IPS DF 6.9 (cell line): ENCODE data around the gene PRR9.
"Not testable (repeated sequence)": the region's sequence is repeated elsewhere in the genome, so short reads cannot be mapped to it uniquely, and the experiment has no call there.

ENCODE experiments used
- DNase-seq: peaks from one replicate; pipeline ENCODE4 v3.0.0-alpha.2; 2013; ENCODE audit warnings: low read depth, low spot score
- H3K27ac ChIP-seq: one replicate; pipeline ENCODE4 v1.5.1; 2013; ENCODE audit warnings: low read length, control low read depth
- H3K27me3 ChIP-seq: 2 replicates; pipeline ENCODE4 v1.6.1; 2013; ENCODE audit warnings: mild to moderate bottlenecking, low read length; ENCODE audit not compliant: control insufficient read depth, insufficient read depth
- H3K36me3 ChIP-seq: 2 replicates; pipeline ENCODE4 v1.6.1; 2013; ENCODE audit warnings: low read length; ENCODE audit not compliant: control insufficient read depth, insufficient read depth
- H3K4me1 ChIP-seq: 2 replicates; pipeline ENCODE4 v1.6.1; 2013; ENCODE audit warnings: low read length; ENCODE audit not compliant: control insufficient read depth, insufficient read depth
- H3K4me3 ChIP-seq: 2 replicates; pipeline ENCODE4 v1.5.1; 2013; ENCODE audit warnings: mild to moderate bottlenecking, low read length
- H3K9me3 ChIP-seq: 2 replicates; pipeline ENCODE4 v1.6.1; 2013; ENCODE audit warnings: low read length, inconsistent platforms; ENCODE audit not compliant: control insufficient read depth, insufficient read depth
- WGBS: extraction: QIAGEN DNeasy Blood & Tissue Kit; methylation state at CpG from one replicate; pipeline ENCODE4 v1.1.7; 2013; ENCODE audit warnings: mixed read lengths, missing lambda C conversion rate; ENCODE audit not compliant: insufficient read length, insufficient coverage; 5-methylcytosine and 5-hydroxymethylcytosine counted together

Gene PRR9, protein sequence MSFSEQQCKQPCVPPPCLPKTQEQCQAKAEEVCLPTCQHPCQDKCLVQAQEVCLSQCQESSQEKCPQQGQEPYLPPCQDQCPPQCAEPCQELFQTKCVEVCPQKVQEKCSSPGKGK

DNA sequence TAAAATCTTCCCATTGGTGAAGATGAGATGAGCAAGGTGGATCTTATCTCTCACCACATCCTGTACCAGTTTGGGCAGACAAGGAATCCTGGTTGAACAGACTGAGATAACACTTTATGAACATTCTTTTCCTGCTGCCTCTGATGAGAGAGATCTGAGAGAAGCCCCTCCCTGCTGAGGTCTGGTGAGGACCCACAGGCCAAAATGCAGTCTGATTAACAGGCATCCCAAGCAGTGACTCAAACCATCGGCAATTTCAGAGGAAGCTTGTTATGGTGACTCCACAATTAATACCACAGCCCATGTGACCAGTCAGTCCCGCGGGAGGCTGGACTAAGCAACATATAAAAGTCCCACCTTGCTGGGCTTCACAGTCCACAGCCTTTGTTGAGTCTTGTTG lies at the start of gene PRR9:
PRR9 (plus strand) TSS at position 373 of the 400 bp plus-strand sequence. CDS start 561 bp downstream, outside the sequence.
- Histone ChIP-seq H3K4me1 (no peaks in the 10 kb centered on the region), H3K36me3 (no peaks in the 10 kb centered on the region), H3K4me3 (no peak within 1 kb of the TSS), H3K9me3 (no peaks in the 10 kb centered on the region), H3K27ac (no peak within 1 kb of the TSS), H3K27me3 (no peaks in the 10 kb centered on the region)
- no CpG with 5 or more reads among the region's 3 CpGs for WGBS
- DNase-seq: no peak

DNA sequence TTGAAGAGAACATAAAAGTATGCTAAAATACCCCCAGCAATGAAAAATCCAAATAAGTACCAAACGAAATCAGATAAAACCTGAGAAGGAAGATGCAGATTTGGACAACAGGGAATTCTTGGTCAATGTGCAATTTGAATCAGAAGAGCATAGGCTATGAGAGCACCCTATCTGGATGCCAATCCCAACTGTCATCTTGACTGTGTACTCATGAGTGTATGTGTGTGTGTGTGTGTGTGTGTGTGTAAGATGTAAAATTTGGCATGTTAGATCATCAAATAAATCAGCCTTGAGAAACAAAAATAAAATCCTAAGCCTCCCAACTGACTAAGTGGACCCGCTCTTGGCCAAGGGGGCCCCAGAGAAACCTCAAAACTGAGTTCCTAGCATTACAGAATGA lies 48.7 kb upstream of the PRR9 start:
- Histone ChIP-seq H3K9me3 (no peaks in the 10 kb centered on the region), H3K4me1 (no peaks in the 10 kb centered on the region), H3K27ac (no peak overlapping the region), H3K36me3 (no peaks in the 10 kb centered on the region), H3K27me3 (no peaks in the 10 kb centered on the region), H3K4me3 (no peak overlapping the region)
- DNase-seq: no peak
- no CpG with 5 or more reads among the region's 2 CpGs for WGBS

DNA sequence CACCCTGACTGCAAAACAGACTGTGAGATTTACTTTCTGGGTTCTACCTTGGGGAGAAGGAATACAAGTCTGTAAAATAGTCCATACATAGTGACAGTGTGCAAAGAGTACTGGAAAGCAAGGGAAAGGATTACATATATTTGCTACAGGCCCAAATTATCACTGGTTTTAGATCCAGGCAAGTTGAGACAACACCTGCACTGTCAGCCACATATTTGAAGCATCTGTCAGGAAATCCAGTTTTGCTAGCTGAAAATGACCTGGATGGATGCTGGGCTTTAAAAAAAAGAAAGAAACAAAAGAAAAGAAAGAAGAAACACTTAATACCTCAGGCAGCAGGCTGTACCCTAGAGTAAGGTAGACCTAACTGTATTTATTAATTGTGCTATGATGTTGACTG lies 42.8 kb upstream of the PRR9 start:
- Histone ChIP-seq H3K4me3 (no peak overlapping the region), H3K27me3 (no peaks in the 10 kb centered on the region; the same call in 1 of the 2 replicates), H3K36me3 (no peaks in the 10 kb centered on the region), H3K27ac (no peak overlapping the region), H3K4me1 (no peaks in the 10 kb centered on the region), H3K9me3 (no peaks in the 10 kb centered on the region)
- no peak for DNase-seq

DNA sequence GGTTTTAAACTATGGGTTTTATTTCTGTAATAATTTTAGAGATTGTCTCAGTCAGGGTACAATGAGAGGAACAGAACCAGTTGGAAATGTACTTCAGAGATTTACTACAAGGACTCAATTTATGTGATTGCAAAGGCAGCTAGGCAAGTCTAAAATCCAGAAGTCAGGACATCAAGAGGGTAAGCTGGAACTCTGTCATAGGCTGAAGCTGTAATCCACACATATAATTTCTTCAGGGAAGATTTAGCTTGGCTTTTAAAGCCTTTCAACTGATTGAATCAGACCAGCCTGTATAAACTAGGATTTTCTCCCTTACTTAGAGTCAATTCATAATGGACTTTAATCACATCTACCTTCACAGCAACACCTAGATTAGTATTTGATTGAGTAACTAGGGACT lies 38.5 kb upstream of the PRR9 start:
- Histone ChIP-seq H3K4me1 (no peaks in the 10 kb centered on the region), H3K36me3 (no peaks in the 10 kb centered on the region), H3K27ac (no peak overlapping the region), H3K4me3 (no peak overlapping the region), H3K27me3 (no peaks in the 10 kb centered on the region; the same call in 1 of the 2 replicates), H3K9me3 (no peaks in the 10 kb centered on the region)
- DNase-seq: no peak

DNA sequence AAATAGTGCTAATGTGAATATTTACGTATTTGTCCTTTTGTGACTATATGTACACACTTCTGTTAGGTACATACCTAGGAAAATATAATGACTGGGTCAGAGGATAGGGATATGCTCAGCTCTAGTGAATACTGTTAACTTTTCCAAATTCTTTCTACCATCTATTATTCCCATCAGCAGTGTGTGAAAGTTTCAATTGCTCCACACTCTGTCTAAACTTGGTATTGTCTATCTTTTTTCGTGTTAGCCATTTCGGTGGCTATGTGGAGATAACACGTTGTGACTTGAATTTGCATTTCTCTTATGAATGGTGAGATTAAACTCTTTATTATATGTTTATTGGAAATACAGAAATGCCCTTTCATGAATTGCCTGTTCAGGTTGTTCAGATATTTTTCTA lies 36.8 kb upstream of the PRR9 start:
- WGBS: no CpG with 5 or more reads among the region's 4 CpGs
- no peak for DNase-seq
- H3K27ac ChIP-seq: no peak overlapping the region

DNA sequence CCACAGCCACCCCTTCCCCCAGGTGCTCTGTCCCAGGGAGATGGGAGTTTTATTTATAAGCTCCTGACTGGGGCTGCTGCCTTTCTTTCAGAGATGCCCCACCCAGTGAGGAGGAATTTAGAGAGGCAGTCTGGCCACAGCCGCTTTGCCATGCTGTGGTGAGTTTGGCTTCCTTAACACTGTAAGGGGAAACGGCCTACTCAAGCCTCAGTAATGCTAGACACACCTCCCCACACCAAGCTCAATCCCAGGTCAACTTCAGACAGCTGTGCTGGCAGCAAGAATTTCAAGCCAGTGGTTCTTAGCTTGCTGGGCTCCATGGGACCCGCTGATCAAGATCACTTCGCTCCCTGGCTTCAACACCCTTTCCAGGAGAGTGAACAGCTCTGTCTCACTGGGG lies 29.1 kb upstream of the PRR9 start:
- H3K27ac ChIP-seq, H3K4me3 ChIP-seq, H3K4me1 ChIP-seq, DNase-seq, H3K9me3 ChIP-seq, H3K36me3 ChIP-seq, H3K27me3 ChIP-seq: not testable (repeated sequence)
- no CpG with 5 or more reads among the region's 4 CpGs for WGBS

More for the DNA sequence above, 36.8 kb upstream of the PRR9 start:
- no peaks in the 10 kb centered on the region for H3K9me3 ChIP-seq
- H3K4me1 ChIP-seq: no peaks in the 10 kb centered on the region
- no peak overlapping the region for H3K4me3 ChIP-seq
- no peaks in the 10 kb centered on the region for H3K36me3 ChIP-seq
- H3K27me3 ChIP-seq: no peaks in the 10 kb centered on the region

DNA sequence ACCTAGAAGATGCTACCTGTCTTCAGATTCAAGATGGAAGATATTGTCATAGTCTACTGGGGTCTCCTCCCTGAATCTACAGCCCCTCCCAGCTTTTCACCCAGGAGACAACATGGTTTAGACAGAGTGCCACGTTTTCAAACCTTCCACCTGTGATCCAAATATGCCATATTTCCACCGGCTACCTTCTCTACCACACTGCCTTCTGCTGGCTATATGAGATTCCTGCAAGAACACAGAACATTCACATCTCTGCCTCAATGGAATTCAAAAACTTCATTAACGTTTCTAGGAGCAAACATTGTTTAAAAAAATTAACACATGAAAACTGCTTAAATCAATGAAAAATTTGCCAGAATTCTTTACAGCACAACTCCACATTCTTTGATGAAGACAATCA lies 27.0 kb upstream of the PRR9 start:
- H3K4me1 ChIP-seq: no peaks in the 10 kb centered on the region
- no peak overlapping the region for H3K4me3 ChIP-seq
- peak; percentile 5 for DNase-seq
- H3K27ac ChIP-seq: no peak overlapping the region
- H3K9me3 ChIP-seq: no peaks in the 10 kb centered on the region
- H3K27me3 ChIP-seq: no peaks in the 10 kb centered on the region
- no CpG with 5 or more reads among the region's 3 CpGs for WGBS
- no peaks in the 10 kb centered on the region for H3K36me3 ChIP-seq

DNA sequence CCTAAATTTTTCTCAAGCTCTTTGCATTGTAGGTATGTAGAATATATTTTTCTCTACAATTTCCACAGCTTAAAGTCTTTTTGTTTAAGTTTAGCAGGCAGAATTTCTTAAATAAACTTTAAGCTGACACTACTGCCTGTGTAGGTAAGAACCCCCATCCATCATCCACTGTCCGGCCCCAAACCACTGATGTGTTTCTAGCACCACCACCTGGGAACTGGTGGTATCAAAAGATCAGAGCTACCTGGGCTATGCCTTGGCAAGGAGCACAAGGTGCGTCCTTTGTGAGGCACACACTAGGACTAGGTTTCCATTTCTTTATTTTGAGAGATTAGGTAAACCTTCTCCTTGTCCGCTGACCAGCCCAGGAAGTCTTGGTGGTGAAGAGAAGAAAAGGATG lies 24.7 kb upstream of the PRR9 start:
- no peak overlapping the region for H3K4me3 ChIP-seq
- H3K27me3 ChIP-seq: no peaks in the 10 kb centered on the region
- H3K27ac ChIP-seq: no peak overlapping the region
- H3K4me1 ChIP-seq: no peaks in the 10 kb centered on the region
- H3K36me3 ChIP-seq: no peaks in the 10 kb centered on the region
- peak; percentile 43 for DNase-seq
- H3K9me3 ChIP-seq: no peaks in the 10 kb centered on the region
- no CpG with 5 or more reads among the region's 3 CpGs for WGBS

DNA sequence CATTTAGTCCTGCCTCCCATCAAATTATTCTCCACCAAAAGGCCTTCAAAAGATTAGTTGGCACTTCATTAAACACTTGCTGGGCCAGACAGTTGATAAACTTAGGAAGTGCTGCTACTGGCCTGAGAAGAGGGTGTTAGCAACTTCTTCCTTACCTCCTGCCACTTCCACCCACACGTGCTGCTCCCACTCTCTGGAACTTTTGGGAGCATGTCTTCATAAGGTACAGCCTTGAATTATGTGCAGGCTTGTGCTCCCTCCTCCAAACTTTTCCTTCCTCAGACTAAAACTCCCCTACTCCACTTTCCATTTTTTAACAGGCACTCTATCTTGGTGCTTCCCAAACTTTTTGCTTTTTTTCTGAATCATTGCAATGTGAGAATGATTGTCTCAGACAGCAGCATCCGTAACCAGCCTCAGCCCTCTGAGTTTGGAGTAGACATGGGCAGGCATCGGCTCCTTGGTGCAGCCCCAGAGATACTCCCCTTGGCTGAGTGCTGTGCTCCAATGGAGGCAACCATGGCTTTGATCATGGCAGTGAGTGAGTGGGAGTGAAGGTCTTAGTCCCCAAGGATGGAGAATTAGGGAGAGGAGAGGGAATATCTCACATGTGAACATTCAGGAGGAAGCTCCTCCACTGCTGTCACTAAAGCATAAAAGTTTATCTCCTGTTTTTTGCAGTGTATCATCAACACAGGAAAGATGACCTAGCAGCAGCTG lies 22.9 kb upstream of the PRR9 start:
- Histone ChIP-seq H3K4me1 (no peaks in the 10 kb centered on the region), H3K4me3 (no peak overlapping the region), H3K9me3 (no peaks in the 10 kb centered on the region), H3K27me3 (no peaks in the 10 kb centered on the region), H3K27ac (no peak overlapping the region), H3K36me3 (no peaks in the 10 kb centered on the region)
- WGBS: no CpG with 5 or more reads among the region's 3 CpGs
- no peak for DNase-seq

DNA sequence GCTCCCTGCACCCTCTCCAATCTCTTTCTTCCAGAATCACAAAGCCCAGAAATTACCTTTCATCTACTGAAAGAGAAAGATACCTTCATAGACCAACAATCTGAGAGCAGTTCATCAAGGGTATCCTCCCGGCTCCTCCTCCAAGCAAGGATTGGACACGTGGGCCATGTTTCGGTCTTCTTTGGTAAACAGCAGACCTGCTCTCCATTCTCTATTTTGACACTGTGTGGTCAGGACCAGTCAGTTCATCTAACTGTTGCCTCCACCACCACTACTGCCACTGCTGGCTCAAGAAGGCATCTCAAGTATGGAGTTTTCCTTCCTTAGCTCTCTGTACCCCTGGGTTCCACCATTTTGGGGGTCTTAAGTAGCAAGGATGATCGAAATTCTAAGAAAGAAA lies 22.2 kb upstream of the PRR9 start:
- Histone ChIP-seq H3K4me1 (no peaks in the 10 kb centered on the region), H3K27me3 (no peaks in the 10 kb centered on the region), H3K4me3 (no peak overlapping the region), H3K36me3 (no peaks in the 10 kb centered on the region), H3K27ac (no peak overlapping the region), H3K9me3 (no peaks in the 10 kb centered on the region)
- no CpG with 5 or more reads among the region's 4 CpGs for WGBS
- DNase-seq: no peak

DNA sequence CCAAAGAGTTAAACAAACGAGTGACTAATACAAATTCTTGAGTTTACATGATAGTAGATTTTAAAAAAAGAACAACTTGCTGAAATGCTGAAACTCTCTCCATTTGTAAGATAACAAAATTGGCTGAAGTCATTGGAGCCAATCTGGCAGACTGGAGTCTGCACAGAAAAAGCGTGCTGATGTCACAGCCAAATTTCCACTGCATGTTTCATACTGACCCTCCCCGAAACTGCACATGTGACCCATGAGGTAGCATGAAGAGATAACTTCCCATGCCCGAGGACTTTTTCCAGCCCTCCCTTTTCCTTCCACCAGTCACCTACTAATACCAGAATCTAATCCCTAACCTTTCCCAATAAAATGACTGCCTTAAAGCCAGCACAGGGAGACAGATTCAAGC lies 15.4 kb upstream of the PRR9 start:
- Histone ChIP-seq H3K4me3 (no peak overlapping the region), H3K27ac (no peak overlapping the region), H3K4me1 (no peaks in the 10 kb centered on the region), H3K9me3 (no peaks in the 10 kb centered on the region), H3K27me3 (no peaks in the 10 kb centered on the region), H3K36me3 (no peaks in the 10 kb centered on the region)
- DNase-seq: no peak
- WGBS: no CpG with 5 or more reads among the region's 4 CpGs
